Stimulated activated CD4-positive, alpha-beta T cell treated with anti-CD3 and anti-CD28 coated beads, Interleukin-4, amount 100 ng/mL, for 1 hour (primary cell): ENCODE results near the gene OSTN.
"Not testable (repeated sequence)": the region's sequence is repeated elsewhere in the genome, so short reads cannot be mapped to it uniquely, and the experiment has no call there.

ENCODE experiments used
- DNase-seq: peaks from one replicate; pipeline ENCODE4 v3.0.0-alpha.2; 2020

The OSTN gene, protein sequence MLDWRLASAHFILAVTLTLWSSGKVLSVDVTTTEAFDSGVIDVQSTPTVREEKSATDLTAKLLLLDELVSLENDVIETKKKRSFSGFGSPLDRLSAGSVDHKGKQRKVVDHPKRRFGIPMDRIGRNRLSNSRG

DNA sequence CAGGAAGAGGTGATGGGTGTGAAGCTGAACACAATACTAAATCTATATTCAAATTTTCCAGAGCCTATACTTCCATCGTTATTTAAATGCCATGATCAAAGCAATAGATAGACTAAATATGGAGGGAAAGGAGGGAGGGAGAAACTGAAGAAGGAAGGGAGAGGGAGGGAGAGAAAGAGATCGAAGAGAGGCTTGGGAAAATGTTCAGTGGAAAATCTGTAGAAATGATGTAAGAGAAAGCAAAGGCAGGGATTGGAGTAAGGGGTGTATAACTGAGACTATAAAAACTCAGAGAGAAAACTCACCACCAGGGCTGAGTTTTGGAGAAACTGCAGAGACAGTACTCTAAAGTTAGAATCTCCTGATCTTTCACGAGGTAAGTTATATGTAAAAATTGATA lies at the start of gene OSTN:
TSS of gene OSTN (plus strand) at position 310 of the 400 bp plus-strand sequence. CDS start 13,292 bp downstream, outside the sequence.
- DNase-seq = no peak

DNA sequence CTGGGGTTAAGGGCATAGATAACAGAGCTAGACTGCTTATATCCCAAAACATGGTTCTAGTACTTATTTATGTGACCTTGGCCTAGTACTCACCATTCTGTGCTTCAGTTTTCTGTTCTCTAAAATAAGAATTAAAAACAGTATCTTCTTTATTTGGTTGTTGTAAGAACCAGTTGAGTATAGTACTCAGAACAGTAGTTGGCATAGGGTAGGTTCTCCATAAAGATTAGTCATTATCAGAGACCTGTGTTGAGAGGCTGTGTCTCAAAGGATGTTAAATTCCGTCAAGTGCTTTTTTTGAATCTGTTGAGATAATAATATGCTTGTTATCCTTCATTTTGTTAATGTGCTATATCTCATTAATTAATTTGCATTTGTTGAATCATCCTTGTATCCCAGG lies 47.4 kb upstream of the OSTN start:
- no peak for DNase-seq

GRCh38 chr3:191154827-191155226 lies 44.2 kb upstream of the OSTN start:
- DNase-seq = no peak

GRCh38 chr3:191158247-191158646 lies 40.8 kb upstream of the OSTN start:
- DNase-seq = no peak

DNA sequence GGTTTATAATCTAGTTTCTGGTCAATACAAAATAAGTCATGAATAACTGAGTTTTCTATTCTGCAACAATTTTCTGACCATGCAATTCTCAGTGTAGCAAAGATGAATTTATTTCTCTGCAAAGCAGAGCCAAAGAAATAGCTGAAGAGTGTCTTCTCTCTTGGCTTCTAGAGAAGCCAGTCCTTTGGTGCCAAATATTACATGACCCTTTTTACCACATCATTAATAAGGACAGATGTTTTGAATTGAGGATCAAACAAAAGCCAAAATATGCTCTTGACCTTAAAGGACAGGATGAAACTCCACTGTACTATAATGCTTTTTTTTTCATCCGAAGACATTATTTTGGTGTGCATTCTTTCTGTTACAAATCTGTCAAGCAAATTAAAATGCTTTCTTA lies 40.2 kb upstream of the OSTN start:
- DNase-seq = no peak

GRCh38 chr3:191165802-191166201 lies 33.2 kb upstream of the OSTN start:
- no peak for DNase-seq

- no peak for DNase-seq
These were observed 32.7 kb upstream of the OSTN start for GRCh38 chr3:191166368-191166767.

GRCh38 chr3:191169566-191169965 lies 29.5 kb upstream of the OSTN start:
- DNase-seq = no peak

- DNase-seq = no peak
These were observed 28.9 kb upstream of the OSTN start for GRCh38 chr3:191170097-191170496.

- no peak for DNase-seq
These were observed 23.9 kb upstream of the OSTN start for GRCh38 chr3:191175102-191175501.

- DNase-seq = no peak
These were observed 22.8 kb upstream of the OSTN start for GRCh38 chr3:191176038-191176785.

DNA sequence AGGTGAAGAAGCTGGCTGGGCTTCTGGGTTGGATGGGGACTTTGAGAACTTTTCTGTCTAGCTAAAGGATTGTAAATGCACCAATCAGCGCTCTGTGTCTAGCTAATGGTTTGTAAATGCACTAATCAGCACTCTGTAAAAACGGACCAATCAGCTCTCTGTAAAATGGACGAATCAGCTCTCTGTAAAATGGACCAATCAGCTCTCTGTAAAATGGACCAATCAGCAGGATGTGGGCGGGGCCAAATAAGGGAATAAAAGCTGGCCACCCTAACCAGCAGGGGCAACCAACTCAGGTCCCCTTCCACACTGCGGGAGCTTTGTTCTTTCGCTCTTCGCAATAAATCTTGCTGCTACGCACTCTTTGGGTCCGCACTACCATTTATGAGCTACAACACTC lies 13.7 kb upstream of the OSTN start:
- not testable (repeated sequence) for DNase-seq

GRCh38 chr3:191188246-191188645 lies 10.8 kb upstream of the OSTN start:
- not testable (repeated sequence) for DNase-seq

- DNase-seq = not testable (repeated sequence)
These were observed 6.8 kb upstream of the OSTN start for GRCh38 chr3:191192270-191192669.

GRCh38 chr3:191192941-191193340 lies 6.1 kb upstream of the OSTN start:
- no peak for DNase-seq

GRCh38 chr3:191197761-191198306 lies 1.2 kb upstream of the OSTN start:
- DNase-seq = no peak

- DNase-seq = no peak
These were observed 561 bp upstream of the OSTN start for GRCh38 chr3:191198480-191198879.

DNA sequence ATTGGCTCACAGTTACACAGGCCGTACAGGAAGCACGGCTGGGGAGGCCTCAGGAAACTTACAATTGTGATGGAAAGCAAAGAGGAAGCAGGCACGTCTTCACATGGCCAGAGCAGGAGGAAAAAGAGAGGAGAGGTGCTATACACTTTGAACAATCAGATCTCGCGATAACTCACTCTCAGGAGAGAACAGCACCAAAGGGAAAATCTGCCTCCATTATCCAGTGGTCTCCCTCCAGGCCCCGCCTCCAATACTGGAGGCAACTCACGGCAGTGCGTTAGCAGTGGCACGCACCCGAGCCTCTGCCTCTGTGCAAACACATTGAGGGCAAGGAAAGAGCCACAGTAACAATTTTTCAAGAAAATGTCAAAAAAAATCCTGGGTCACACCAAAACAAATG lies 11.0 kb downstream of the OSTN start:
- no peak for DNase-seq

DNA sequence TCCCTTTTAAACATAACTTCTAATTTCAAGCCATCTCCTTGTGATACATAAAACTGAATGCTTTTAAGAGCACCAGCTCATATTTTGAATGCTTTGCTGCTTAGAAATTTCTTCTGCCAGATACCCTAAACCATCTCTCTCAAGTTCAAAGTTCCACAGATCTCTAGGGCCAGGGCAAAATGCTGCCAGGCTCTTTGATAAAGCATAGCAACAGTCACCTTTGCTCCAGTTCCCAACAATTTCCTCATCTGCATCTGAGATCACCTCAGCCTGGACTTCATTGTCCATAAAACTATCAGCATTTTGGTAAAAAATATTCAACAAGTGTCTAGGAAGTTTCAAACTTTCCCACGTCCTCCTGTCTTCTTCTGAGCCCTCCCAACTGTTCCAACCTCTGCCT lies 17.5 kb downstream of the OSTN start:
- DNase-seq = no peak

GRCh38 chr3:191217301-191217700 lies 18.3 kb downstream of the OSTN start:
- DNase-seq = no peak

GRCh38 chr3:191220908-191221307 lies 21.9 kb downstream of the OSTN start:
- no peak for DNase-seq

DNA sequence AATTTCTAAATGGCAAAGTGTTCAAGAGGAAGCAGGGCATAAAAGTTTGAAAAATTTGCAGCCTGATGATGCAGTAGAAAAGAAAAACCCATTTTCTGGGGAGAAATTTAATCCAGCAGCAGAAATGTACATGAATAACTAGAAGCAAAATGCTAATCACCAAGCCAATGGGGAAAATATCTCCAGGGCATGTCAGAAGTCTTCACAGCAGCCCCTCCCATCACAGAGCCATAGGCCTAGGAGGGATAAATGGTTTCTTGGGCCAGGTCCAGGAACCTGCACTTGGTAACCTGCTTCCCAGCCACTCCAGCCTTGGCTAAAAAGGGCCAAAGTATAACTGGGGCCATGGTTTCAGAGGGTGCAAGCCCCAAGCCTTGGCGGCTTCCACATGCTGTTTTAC lies 22.6 kb downstream of the OSTN start:
- no peak for DNase-seq

DNA sequence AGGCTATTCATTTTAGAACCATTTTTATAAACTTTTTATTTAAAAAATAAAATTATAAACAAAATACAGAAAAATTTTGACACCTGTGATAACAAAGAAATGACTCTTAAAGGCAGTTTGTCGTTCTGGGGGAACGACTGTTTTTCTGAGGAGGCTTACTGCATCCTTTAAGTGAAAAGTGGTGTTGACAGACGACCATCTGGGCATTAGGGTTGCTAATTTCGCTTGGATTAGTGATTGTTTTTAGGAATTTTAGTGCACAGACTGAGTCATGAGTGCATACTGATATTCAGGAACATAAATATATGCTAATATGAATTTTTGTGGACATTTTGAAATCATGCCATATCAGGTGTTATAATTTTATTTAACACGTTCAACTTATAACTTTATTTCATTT lies 28.5 kb downstream of the OSTN start:
- DNase-seq = no peak

DNA sequence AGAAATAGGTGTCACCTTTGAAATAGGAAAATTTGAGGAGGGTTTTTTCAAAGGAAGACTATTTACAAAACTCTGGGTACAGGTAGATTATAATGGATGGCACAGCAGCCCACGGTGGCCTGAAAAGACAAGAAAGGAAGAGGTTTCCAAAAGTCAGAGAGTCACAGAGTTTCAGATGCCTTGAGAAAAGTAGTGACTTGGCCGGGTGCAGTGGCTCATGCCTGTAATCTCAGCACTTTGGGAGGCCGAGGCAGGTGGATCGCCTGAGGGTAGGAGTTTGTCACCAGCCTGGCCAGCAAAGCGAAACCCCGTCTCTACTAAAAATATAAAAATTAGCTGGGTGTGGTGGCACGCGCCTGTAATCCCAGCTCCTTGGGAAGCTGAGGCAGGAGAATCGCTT lies 35.2 kb downstream of the OSTN start:
- DNase-seq = no peak
